KBM-7 (cell line): ENCODE data around the gene PRKN.

Experiments
- DNase-seq: peaks from one replicate; pipeline ENCODE4 v3.0.0-alpha.2; 2015
- in situ Hi-C: fragments of 300-500 bp; cut with MboI; formaldehyde crosslinking; loops from 2 replicates; pipeline ENCODE4 v1.14.3; 2020; ENCODE audit warnings: low sequenced_read_pairs, low pct_unique_long_range_greater_than_20kb, mixed read lengths

PRKN gene

GRCh38 chr6:162014069-162014811, 713.3 kb downstream of the PRKN start:
- no peak for DNase-seq
- in situ Hi-C loops, result no loop called here

GRCh38 chr6:162005372-162005771, 722.2 kb downstream of the PRKN start:
- in situ Hi-C loops, result no loop called here

GRCh38 chr6:161996783-161997182, 730.8 kb downstream of the PRKN start:
- no peak for DNase-seq
- in situ Hi-C loops, result no loop called here

More at GRCh38 chr6:162005372-162005771, 722.2 kb downstream of the PRKN start:
- no peak for DNase-seq

- in situ Hi-C loops, result no loop called here
- DNase-seq, result no peak
Measured at GRCh38 chr6:161985876-161986423, 741.6 kb downstream of the PRKN start.

GRCh38 chr6:161984713-161985112, 742.9 kb downstream of the PRKN start:
- in situ Hi-C loops, result no loop called here
- no peak for DNase-seq

GRCh38 chr6:161976553-161976952, 751.0 kb downstream of the PRKN start:
- in situ Hi-C loops, result no loop called here
- no peak for DNase-seq

- DNase-seq, result no peak
- in situ Hi-C loops, result no loop called here
Measured at GRCh38 chr6:161973064-161973463, 754.5 kb downstream of the PRKN start.

- in situ Hi-C loops, result no loop called here
- no peak for DNase-seq
Measured at GRCh38 chr6:161971043-161971442, 756.5 kb downstream of the PRKN start.

GRCh38 chr6:161963634-161964234, 763.8 kb downstream of the PRKN start:
- in situ Hi-C loops, result no loop called here

GRCh38 chr6:161963181-161963580, 764.4 kb downstream of the PRKN start:
- DNase-seq, result no peak
- in situ Hi-C loops, result no loop called here

More at GRCh38 chr6:161963634-161964234, 763.8 kb downstream of the PRKN start:
- DNase-seq, result no peak

GRCh38 chr6:161961796-161962195, 765.8 kb downstream of the PRKN start:
- no peak for DNase-seq
- in situ Hi-C loops, result no loop called here

GRCh38 chr6:161961046-161961445, 766.5 kb downstream of the PRKN start:
- in situ Hi-C loops, result no loop called here
- DNase-seq, result no peak

GRCh38 chr6:161959072-161959471, 768.5 kb downstream of the PRKN start:
- no peak for DNase-seq
- in situ Hi-C loops, result no loop called here

- in situ Hi-C loops, result no loop called here
- no peak for DNase-seq
Measured at GRCh38 chr6:161956082-161956481, 771.5 kb downstream of the PRKN start.

- no peak for DNase-seq
- in situ Hi-C loops, result no loop called here
Measured at GRCh38 chr6:161954699-161955276, 772.8 kb downstream of the PRKN start.

GRCh38 chr6:161954077-161954476, 773.5 kb downstream of the PRKN start:
- in situ Hi-C loops, result no loop called here
- DNase-seq, result no peak

GRCh38 chr6:161951126-161951525, 776.4 kb downstream of the PRKN start:
- in situ Hi-C loops, result no loop called here
- DNase-seq, result no peak

GRCh38 chr6:161949531-161949930, 778.0 kb downstream of the PRKN start:
- in situ Hi-C loops, result no loop called here
- no peak for DNase-seq

- in situ Hi-C loops, result no loop called here
- no peak for DNase-seq
Measured at GRCh38 chr6:161948462-161948861, 779.1 kb downstream of the PRKN start.

GRCh38 chr6:161947371-161947770, 780.2 kb downstream of the PRKN start:
- no peak for DNase-seq
- in situ Hi-C loops, result no loop called here
